NCI-H146 treated with DMSO at 0.1 percent for 48 hours (cell line): Measurements from ENCODE around the gene KRTAP4-6.
"Not testable (repeated sequence)": the region's sequence is repeated elsewhere in the genome, so short reads cannot be mapped to it uniquely, and the experiment has no call there.

ENCODE experiments used
- DNase-seq: peaks from one replicate; lab custom pipeline; 2025; ENCODE audit not compliant: unreplicated experiment; lab: John Stamatoyannopoulos, UW

Gene KRTAP4-6

DNA sequence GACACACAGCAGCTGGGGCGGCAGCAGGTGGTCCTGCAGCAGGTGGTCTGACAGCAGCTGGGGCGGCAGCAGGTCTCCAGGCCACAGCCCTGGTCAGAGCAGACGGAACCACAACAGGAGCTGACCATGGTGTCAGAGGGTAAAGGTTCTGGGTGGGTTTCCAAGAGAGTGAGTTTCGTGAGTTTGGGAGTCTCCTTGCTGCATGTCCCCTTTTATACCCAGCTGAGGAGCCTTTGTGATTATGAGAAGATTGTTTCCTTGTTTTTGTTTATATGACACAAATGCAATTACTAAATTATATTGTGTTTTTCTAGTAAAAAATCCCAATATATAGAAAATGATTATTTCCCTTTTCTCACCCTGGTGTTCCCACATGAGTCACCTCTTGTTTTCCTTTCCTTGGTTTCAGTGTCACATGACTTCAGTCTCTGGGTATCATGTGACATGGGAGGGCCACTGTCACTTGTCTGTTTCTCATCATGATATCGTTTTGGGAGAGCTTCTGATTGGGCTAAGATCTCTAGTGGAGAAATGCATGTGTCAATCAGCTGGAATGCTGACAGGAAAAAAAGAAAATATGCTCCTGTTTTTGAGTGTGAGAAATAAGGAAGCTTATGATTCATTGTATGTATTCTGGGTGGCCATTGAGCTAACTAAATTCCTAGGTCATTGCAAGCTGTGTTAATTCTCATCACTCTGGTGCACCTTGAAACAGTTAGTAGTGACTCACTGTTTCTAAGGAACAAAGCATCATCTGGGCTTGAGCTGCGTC lies at the start of gene KRTAP4-6:
TSS of gene KRTAP4-6 (minus strand) at position 185 of the 772 bp plus-strand sequence. CDS start at position 128, 57 bp downstream.
- no peak for DNase-seq

DNA sequence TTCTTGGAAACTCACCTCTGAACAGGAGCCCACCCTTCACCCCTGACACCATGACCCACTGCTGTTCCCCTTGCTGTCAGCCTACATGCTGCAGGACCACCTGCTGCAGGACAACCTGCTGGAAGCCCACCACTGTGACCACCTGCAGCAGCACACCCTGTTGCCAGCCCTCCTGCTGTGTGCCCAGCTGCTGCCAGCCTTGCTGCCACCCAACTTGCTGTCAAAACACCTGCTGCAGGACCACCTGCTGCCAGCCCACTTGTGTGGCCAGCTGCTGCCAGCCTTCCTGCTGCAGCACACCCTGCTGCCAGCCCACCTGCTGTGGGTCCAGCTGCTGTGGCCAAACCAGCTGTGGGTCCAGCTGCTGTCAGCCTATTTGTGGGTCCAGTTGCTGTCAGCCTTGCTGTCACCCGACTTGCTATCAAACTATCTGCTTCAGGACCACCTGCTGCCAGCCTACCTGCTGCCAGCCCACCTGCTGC lies 49.5 kb upstream of the KRTAP4-6 start, which contains the start of gene KRTAP9-1:
TSS of gene KRTAP9-1 (plus strand) at position 51 of the 482 bp plus-strand sequence. CDS start at position 51, 0 bp downstream.
- DNase-seq: not testable (repeated sequence)

DNA sequence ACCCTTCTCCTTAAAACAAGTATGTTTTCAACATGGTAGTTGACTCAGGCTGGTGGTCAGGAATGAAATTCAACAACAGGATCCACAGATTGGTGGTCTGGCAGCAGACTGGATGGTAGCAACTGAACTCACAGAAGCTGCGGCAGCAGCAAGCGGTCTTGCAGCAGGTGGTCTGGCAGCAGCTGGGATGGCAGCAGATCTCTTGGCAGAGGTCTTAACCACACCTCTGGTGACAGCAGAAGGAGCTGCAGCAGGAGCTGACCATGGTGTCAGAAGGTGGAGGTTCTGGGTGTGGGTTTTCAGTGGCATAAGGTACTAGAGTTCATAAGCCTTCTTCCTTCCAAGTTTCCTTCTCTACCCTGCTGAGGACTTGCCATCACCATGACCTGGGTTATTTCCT lies 46.5 kb upstream of the KRTAP4-6 start:
- no peak for DNase-seq

DNA sequence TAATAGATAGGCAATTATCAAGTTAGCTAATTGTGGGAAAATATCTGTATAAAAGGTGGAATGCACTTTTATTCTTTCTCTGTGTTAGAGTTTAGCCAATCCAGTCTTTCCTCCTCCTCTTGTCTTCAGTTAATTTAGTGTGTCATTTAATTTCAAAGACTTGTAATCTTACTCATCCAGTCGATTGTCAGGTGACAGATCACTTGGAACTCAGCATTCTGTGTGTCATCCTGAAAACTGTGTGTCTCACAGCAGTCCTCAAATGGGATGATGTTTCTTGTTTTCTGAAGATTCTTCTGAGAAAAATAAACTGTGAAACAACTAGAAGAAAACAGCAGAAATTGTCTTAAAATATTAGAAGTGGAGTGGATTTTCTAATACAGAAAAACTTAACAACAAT lies 44.7 kb upstream of the KRTAP4-6 start:
- DNase-seq: no peak

DNA sequence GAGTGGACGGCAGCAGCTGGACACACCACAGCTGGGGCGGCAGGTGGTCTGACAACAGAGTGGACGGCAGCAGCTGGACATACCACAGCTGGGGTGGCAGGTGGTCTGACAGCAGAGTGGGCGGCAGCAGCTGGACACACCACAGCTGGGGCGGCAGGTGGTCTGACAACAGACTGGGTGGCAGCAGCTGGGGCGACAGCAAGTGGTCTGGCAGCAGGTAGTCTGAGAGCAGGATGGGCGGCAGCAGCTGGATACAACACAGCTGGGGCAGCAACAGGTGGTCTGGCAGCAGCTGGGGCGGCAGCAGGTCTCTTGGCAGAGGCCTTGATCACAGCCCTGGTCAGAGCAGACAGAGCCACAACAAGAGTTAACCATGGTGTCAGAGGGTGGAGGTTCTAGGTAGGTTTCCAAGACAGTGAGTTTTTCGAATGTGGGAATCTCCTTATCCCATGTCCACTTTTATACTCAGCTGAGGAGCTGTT lies 44.2 kb upstream of the KRTAP4-6 start, which contains the start of gene KRTAP4-1:
TSS of gene KRTAP4-1 (minus strand) at position 432 of the 482 bp plus-strand sequence. CDS start at position 375, 57 bp downstream.
- DNase-seq: no peak

DNA sequence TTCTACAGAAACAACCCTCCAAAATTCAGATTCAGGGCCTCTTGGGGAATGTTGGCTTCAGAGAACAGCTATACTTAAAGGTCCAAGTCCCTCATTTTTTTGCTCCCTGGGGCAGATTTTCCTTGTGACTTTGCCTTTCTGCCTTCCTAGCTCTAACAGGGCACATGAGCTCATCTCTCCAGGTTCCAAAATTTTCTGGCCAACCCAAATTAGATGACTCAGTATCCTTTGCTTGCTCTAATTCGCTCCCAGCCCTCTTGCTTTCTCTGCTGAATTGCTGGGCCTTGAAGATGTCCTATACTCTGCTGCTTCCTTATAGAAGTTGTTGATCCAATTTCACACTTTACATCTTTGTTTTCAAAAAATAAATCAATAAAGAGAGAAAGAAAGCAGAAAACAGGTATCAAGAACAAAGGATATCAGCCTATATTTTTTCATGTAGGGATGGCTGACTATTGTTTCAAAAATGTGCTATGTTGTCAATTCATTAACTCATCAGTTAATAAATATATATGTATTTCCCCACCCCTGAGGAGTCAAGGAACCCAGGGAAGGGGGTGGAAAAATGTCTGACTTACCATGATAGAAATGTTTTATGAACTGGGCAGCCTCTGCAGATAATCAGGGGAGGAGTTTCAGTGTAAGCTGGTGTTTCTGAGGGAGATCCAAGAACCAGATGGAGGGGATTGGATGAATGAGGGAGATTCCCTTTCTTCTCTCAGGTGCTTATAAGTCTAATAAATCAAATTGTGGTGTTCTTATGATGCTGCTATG lies 38.7 kb upstream of the KRTAP4-6 start:
- DNase-seq: no peak

DNA sequence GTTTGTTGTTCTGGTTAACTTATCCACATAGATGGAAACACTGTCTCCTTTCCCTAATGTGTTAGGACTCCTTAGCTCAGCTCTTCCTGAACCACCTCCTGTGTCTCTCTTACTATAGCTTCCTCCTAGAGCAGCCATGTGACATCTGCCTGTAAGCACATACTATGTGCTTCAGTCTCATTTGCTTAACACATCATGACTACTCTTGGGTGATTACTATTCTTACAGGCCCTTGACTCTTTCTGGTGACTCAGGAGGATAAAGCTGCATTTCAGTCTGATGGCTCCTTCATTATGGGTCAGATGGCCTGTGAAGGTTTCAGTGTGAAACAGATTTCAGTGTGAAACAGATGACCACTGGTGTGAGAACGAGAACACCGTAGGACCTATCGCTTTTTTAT lies 38.0 kb upstream of the KRTAP4-6 start:
- DNase-seq: no peak

DNA sequence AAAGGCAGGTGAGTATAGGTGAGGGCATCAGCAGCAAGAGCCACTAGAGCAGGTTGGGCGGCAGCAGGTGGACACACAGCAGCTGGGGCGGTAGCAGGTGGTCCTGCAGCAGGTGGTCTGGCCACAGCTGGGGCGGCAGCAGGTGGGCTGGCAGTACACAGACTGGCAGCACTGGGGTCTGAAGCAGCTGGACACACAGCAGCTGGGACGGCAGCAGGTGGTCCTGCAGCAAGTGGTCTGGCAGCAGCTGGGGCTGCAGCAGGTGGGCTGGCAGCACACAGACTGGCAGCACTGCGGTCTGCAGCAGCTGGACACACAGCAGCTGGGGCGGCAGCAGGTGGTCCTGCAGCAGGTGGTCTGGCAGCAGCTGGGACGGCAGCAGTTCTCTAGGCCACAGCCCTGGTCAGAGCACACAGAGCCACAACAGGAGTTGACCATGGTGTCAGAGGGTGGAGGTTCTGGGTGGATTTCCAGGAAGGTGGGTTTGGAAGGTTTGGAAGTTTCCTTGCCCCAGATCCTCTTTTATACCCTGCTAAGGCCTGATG lies 37.5 kb upstream of the KRTAP4-6 start, which contains the start of gene KRTAP4-2:
TSS of gene KRTAP4-2 (minus strand) at position 495 of the 545 bp plus-strand sequence. CDS start at position 438, 57 bp downstream.
- no peak for DNase-seq

DNA sequence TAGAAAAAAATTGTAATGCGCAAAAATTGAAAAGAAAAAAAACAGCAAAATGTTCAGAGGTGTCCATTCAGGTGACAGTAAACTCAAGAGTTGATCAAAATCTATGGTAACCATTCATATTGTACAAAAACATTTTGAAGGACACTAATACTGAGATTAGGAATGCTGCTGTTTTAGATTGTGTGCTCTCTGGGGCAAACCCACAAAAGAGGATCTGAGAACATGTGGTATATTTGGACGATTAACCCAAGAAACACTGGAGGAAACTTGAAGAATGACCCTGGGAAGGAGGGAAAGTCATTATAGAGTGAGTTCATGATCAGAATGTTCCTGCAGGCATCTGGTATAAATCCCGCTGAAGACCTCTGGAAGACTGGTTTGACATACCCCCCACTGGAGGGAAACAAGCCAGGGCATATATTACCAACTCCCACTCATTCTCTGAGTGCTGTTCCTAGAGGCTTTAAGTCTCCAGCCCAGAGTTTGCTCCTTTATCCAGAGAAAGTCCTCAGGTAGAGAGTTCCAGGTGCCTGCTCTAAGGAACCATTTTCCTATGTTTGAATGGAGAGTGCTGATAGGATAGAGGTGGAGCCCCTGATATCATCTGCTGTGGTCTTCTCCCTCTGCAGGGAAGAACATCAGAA lies 36.5 kb upstream of the KRTAP4-6 start:
- DNase-seq: no peak

DNA sequence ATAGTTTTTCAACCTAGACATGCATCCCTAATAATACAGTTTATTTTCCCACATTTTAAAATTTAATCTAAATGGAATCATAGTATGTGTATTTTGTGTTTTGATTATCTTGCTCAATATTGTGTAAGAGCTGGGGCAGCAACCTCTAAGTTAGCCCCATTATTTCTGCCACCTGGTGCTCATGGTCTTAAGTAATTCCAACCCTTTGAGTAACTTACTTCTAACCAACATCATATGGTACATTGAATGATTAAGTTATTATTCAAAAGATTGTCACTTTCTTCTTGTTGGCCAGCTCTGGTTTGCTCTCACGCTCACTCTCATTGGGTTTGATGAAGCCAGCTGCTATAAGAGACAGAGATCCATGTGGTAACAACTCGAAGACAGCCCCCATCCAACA lies 31.5 kb upstream of the KRTAP4-6 start:
- no peak for DNase-seq

DNA sequence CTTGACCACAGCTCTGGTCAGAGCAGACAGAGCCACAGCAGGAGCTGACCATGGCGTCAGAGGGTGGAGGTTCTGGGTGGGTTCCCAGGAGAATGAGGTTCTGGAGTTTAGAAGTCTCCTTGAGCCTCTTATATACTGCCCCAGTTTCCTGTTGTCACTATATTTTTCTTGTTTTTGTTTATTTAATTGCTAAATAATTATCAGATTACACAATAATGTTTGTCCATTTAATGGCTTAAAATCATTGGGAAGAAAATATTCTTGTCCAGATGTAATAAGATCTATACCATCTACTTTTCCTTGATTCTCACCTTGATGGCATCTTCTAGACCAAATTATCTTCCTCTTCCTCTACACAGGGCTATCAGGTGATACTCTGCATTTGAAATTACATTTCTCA lies 27.8 kb upstream of the KRTAP4-6 start, which contains the start of gene KRTAP4-3:
TSS of gene KRTAP4-3 (minus strand) at position 101 of the 400 bp plus-strand sequence. CDS start at position 52, 49 bp downstream.
- no peak for DNase-seq

DNA sequence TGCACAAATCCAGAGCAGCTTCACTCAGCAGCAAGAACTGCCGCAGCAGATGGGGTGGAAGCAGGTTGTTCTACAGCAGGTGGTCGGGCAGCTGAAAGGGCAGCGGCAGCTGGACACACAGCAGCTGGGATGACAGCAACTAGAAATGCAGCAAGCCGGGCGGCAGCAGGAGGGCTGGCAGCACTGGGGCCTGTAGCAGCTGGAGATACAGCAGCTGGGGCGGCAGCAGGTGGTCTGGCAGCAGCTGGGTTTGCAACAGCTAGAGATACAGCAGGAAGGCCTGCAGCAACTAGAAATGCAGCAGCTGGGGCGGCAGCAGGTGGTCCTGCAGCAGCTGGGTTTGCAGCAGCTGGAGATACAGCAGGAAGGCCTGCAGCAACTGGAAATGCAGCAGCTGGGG lies 27.2 kb upstream of the KRTAP4-6 start:
- no peak for DNase-seq

DNA sequence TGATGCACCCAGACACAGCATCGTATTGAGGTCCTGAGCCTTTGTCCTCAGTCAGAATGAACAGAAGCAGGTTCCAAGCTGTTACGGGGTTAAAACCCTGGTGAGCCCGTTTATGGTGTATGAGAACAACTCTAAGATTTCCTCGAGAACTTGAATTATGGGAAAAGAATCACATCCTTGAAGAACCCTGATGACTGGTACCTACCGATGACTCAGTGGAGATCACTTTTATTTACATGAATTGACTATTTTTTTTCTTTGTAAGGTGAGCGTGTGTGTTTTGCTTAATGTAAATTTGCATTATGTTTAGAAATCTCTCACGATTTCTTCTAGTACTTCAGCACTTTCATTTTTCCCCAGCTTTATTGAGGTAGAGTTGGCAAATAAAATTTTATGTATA lies 23.5 kb upstream of the KRTAP4-6 start:
- no peak for DNase-seq

DNA sequence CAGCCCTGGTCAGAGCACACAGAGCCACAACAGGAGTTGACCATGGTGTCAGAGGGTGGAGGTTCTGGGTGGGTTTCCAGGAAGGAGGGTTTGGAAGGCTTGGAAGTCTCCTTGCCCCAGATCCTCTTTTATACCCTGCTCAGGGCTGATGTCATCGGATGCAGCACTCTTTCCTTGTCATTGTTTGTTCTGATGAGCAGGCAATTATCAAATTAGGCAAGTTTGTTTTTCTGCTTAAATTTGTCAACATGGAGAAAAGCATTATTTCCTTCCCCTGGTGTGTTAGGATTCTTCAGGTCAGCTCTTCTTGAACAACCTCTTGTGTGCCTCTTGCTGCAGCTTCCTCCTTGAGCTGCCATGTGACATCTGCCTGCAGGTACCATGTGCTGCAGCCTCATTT lies 20.3 kb upstream of the KRTAP4-6 start, which contains the start of gene KRTAP4-4:
TSS of gene KRTAP4-4 (minus strand) at position 101 of the 400 bp plus-strand sequence. CDS start at position 44, 57 bp downstream.
- no peak for DNase-seq

DNA sequence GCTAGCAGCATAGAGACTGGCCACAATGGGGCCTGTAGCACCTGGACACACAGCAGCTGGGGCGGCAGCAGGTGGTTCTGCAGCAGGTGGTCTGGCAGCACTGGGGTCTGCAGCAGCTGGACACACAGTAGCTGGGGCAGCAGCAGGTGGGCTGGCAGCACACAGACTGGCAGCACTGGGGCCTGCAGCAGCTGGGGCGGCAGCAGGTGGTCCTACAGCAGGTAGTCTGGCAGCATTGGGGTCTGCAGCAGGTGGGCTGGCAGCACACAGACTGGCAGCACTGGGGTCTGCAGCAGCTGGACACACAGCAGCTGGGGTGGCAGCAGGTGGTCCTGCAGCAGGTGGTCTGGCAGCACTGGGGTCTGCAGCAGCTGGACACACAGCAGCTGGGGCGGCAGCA lies 19.8 kb upstream of the KRTAP4-6 start:
- DNase-seq: not testable (repeated sequence)

DNA sequence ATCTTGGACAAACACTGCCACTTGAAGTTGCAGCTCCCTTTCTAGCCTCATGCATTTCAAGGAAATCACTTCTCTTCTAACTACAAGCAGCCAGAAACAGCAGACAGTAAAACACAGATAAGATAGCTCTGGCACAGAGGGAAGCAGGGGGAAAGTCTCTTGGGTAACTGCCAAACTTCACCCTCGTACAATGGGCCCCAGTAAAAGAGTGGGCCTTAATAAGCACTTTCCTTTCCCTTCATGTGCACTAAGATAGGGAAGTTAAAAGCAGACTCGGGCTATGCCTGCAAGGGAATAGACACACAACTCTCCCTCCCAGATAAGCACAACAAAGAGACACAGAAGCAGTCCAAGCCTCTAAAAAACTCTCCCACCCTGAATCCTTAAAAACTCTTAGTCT lies 13.5 kb upstream of the KRTAP4-6 start:
- DNase-seq: no peak

DNA sequence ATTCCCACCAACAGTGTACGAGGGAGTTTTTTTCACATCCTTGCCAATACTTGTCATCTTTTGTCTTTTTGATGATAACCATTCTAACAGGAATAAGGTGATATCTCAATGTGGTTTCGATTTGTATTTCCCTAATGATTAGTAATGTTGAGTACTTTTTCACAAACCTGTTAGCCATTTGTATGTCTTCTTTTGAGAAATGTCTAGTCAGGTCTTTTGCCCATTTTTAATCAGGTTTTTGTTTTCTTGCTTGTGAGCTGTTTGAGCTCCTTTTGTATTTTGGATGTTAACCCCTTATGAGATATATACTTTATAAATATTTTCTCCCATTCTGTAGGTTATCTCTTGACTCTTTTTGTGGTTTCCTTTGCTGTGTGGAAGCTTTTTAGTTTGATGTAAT lies 11.2 kb upstream of the KRTAP4-6 start:
- no peak for DNase-seq

DNA sequence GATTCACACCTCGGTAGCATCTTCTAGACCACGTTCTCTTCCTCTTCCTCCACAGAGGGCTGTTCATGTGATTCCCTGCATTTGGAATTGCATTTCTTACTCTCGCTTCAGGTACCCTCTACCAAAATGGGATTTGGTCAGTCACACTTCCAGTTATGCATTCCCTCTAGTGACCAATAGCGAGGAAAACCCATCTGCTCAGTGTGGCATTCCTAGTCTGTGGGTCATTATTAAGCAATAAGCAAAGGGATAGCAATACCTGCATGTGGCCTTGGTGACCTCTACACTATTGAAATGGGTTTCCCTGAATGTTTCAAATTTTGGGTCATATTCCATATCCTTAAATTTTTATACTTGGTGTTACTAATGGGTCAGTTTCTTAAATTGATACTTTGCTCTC lies 9.7 kb upstream of the KRTAP4-6 start:
- DNase-seq: no peak

DNA sequence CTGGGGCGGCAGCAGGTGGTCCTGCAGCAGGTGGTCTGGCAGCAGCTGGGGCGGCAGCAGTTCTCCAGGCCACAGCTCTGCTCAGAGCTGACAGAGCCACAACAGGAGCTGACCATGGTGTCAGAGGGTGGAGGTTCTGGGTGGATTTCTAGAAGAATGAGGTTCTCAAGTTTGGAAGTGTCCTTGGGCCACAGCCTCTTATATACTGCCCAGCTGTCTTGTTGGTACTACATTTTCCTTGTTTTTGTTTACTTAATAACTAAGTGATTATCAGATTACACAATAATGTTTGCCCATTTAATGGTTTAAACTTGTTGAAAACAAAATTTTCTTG lies 9.3 kb upstream of the KRTAP4-6 start, which contains the start of gene KRTAP4-5:
TSS of gene KRTAP4-5 (minus strand) at position 174 of the 334 bp plus-strand sequence. CDS start at position 116, 58 bp downstream.
- DNase-seq: no peak

DNA sequence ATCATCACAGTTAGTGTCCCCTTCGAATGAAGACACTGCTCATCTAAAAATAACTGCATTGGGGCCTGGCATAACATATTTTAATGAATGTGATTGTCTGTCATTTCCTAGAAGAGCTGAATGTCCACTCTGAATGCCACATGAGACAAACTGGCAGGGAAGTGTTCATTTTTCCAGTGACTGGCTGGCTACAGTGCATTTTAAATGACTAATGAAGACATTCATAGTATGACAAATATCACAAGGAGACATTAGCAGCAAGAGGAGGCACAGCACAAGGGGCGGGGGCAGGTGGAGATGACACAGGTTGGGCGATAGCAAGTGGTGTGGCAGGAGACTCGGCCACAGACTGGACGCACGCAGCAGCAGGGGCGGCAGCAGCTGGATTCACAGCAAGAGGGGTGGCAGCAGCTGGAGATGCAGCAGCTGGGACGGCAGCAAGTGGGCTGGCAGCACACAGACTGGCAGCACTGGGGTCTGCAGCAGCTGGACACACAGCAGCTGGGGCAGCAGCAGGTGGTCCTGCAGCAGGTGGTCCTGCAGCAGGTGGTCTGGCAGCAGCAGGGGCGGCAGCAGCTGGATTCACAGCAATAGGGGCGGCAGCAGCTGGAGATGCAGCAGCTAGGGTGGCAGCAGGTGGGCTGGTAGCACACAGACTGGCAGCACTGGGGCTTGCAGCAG lies 8.8 kb upstream of the KRTAP4-6 start:
- not testable (repeated sequence) for DNase-seq
